SK-N-SH (cell line): Measurements from ENCODE around the gene ATP12A. TPM values are rescaled to one million over a fixed set of nuclear protein-coding genes. Genes with fewer than 3 reads are reported as not detected.

ENCODE experiments used
- CTCF ChIA-PET: fragments of 300-600, 350-600 bp; formaldehyde crosslinking; extraction: SDS; loops from one replicate; lab custom pipeline; 2021; lab: Yijun Ruan, JAX
- POLR2A ChIA-PET: fragments of 350-600 bp; sonication (Branson Sonifier 250); formaldehyde crosslinking; extraction: SDS; loops from one replicate; lab custom pipeline; 2020; ENCODE audit warnings: antibody characterized with exemption, inconsistent platforms; lab: Yijun Ruan, JAX
- DNase-seq: peaks from one replicate; pipeline ENCODE4 v3.0.0; 2012
- H2AFZ ChIP-seq: fragments of 200-600 bp; sonication (generic); 2 replicates; pipeline ENCODE4 v1.8.1; 2016; ENCODE audit warnings: antibody characterized with exemption, mild to moderate bottlenecking, low read depth
- H3F3A ChIP-seq: fragments of 200-600 bp; sonication (generic); replicated peaks from 2 replicates; pipeline ENCODE3; 2016; ENCODE audit warnings: antibody characterized with exemption, mild to moderate bottlenecking; ENCODE audit not compliant: insufficient read depth
- H3K27ac ChIP-seq, 2 experiments: fragments of 200-500 bp in 1 of 2; fragments of 200-600 bp in 1 of 2; sonication (Bioruptor generic) in 1 of 2; sonication (generic), shearing (Covaris generic) in 1 of 2; 2 replicates each; pipeline versions ENCODE4 v1.5.1 to v1.6.1; 2014 to 2016; ENCODE audit warnings: low read depth in 2 of 2, inconsistent platforms in 1 of 2, low read length in 1 of 2, mild to moderate bottlenecking in 1 of 2, mixed read lengths in 1 of 2
- H3K27me3 ChIP-seq: fragments of 200-600 bp; sonication (generic), shearing (Covaris generic); 2 replicates; pipeline ENCODE4 v1.6.1; 2016; ENCODE audit warnings: mixed run types; ENCODE audit not compliant: insufficient read depth
- H3K36me3 ChIP-seq, 2 experiments: fragments of 200-500 bp in 1 of 2; fragments of 200-600 bp in 1 of 2; sonication (Bioruptor generic) in 1 of 2; sonication (generic) in 1 of 2; replicated peaks in 1 of 2; 2 replicates each; pipeline versions ENCODE3 to v1.5.1; 2014 to 2016; ENCODE audit warnings: low read length in 1 of 2, mild to moderate bottlenecking in 1 of 2; ENCODE audit not compliant: insufficient read depth in 2 of 2, control insufficient read depth in 1 of 2
- H3K4me1 ChIP-seq, 2 experiments: fragments of 200-500 bp in 1 of 2; fragments of 200-600 bp in 1 of 2; sonication (Bioruptor generic) in 1 of 2; sonication (generic), shearing (Covaris generic) in 1 of 2; 2 replicates each; pipeline versions ENCODE4 v1.5.1 to v1.6.1; 2014 to 2016; ENCODE audit warnings: low read depth in 1 of 2, low read length in 1 of 2, mixed run types in 1 of 2; ENCODE audit not compliant: insufficient read depth in 2 of 2, control insufficient read depth in 1 of 2
- H3K4me2 ChIP-seq: fragments of 200-600 bp; sonication (generic), shearing (Covaris generic); 2 replicates; pipeline ENCODE4 v1.6.1; 2017; ENCODE audit warnings: mixed run types
- H3K4me3 ChIP-seq, 2 experiments: fragments of 200-500 bp in 1 of 2; fragments of 200-600 bp in 1 of 2; sonication (Bioruptor generic) in 1 of 2; sonication (generic), shearing (Covaris generic) in 1 of 2; 2 replicates each; pipeline versions ENCODE4 v1.5.1 to v1.8.1; 2014 to 2016; ENCODE audit warnings: low read depth in 2 of 2, inconsistent platforms in 1 of 2, low read length in 1 of 2, mild to moderate bottlenecking in 1 of 2, mixed read lengths in 1 of 2, moderate library complexity in 1 of 2
- H3K79me2 ChIP-seq: fragments of 200-600 bp; sonication (generic); 2 replicates; pipeline ENCODE4 v1.8.1; 2017; ENCODE audit warnings: mild to moderate bottlenecking; ENCODE audit not compliant: insufficient read depth
- H3K9ac ChIP-seq: fragments of 200-600 bp; sonication (generic); 2 replicates; pipeline ENCODE4 v1.6.1; 2017; ENCODE audit warnings: mixed run types
- H3K9me2 ChIP-seq: fragments of 200-600 bp; sonication (generic); 2 replicates; pipeline ENCODE4 v1.6.1; 2017; ENCODE audit warnings: mixed run types
- H3K9me3 ChIP-seq: fragments of 200-600 bp; sonication (generic); 2 replicates; pipeline ENCODE4 v1.6.1; 2017; ENCODE audit warnings: mixed run types, mild to moderate bottlenecking, moderate library complexity
- H4K20me1 ChIP-seq: fragments of 200-600 bp; sonication (generic); 2 replicates; pipeline ENCODE4 v1.6.1; 2017; ENCODE audit warnings: mild to moderate bottlenecking, mixed run types; ENCODE audit not compliant: insufficient read depth
- CHD2 ChIP-seq: fragments of 150-350 bp; IDR thresholded peaks from 2 replicates; pipeline ENCODE4 v1.6.1; 2018; ENCODE audit warnings: low read length; ENCODE audit not compliant: partially characterized antibody
- CTCF ChIP-seq: fragments of 200-600 bp; sonication (generic); IDR thresholded peaks from 2 replicates; pipeline ENCODE4 v1.6.1; 2017; ENCODE audit warnings: antibody characterized with exemption, mild to moderate bottlenecking, moderate library complexity
- ELF1 ChIP-seq: IDR thresholded peaks from 2 replicates; pipeline ENCODE4 v1.4.0; 2012
- EZH2phosphoT487 ChIP-seq: fragments of 200-600 bp; sonication (generic); IDR thresholded peaks from 2 replicates; pipeline ENCODE4 v1.6.1; 2017; ENCODE audit warnings: low read depth, mixed run types, mild to moderate bottlenecking, antibody characterized with exemption, moderate library complexity, borderline replicate concordance
- FOSL2 ChIP-seq: IDR thresholded peaks from 2 replicates; pipeline ENCODE4 v1.4.0; 2012; ENCODE audit warnings: low read depth, mild to moderate bottlenecking, moderate library complexity, borderline replicate concordance
- FOXJ3 ChIP-seq: sonication (generic); formaldehyde crosslinking; IDR thresholded peaks from 2 replicates; pipeline ENCODE4 v1.5.1; 2020; ENCODE audit warnings: mild to moderate bottlenecking, missing genetic modification reagents
- GATA2 ChIP-seq: sonication (generic); formaldehyde crosslinking; IDR thresholded peaks from 2 replicates; pipeline ENCODE4 v1.5.0; 2020; ENCODE audit warnings: mild to moderate bottlenecking, missing genetic modification reagents
- IRF3 ChIP-seq: fragments of 150-350 bp; IDR thresholded peaks from 2 replicates; pipeline ENCODE4 v1.6.1; 2016; ENCODE audit warnings: mild to moderate bottlenecking, low read depth, low read length
- MEF2A ChIP-seq: IDR thresholded peaks from 2 replicates; pipeline ENCODE4 v1.4.0; 2012; ENCODE audit warnings: low read depth, borderline replicate concordance
- NFIC ChIP-seq: IDR thresholded peaks from 2 replicates; pipeline ENCODE4 v1.4.0; 2012; ENCODE audit warnings: borderline replicate concordance
- NRF1 ChIP-seq: IDR thresholded peaks from 2 replicates; pipeline ENCODE4 v1.6.1; 2012; ENCODE audit warnings: low read depth, mild to moderate bottlenecking, low read length
- PBX3 ChIP-seq: IDR thresholded peaks from 2 replicates; pipeline ENCODE4; 2012
- RCOR1 ChIP-seq: fragments of 150-350 bp; IDR thresholded peaks from 2 replicates; pipeline ENCODE4 v1.6.1; 2017; ENCODE audit warnings: antibody characterized with exemption, low read length
- RXRA ChIP-seq: IDR thresholded peaks from 2 replicates; pipeline ENCODE4 v1.4.0; 2012; ENCODE audit warnings: low read depth, mild to moderate bottlenecking, borderline replicate concordance
- SMC3 ChIP-seq: IDR thresholded peaks from 2 replicates; pipeline ENCODE4 v1.6.1; 2012; ENCODE audit warnings: low read depth, low read length, improper control_type of control experiment
- TCF12 ChIP-seq: IDR thresholded peaks from 2 replicates; pipeline ENCODE4 v1.4.0; 2012
- TEAD4 ChIP-seq: IDR thresholded peaks from 2 replicates; pipeline ENCODE4 v1.4.0; 2012; ENCODE audit warnings: mild to moderate bottlenecking, borderline replicate concordance; ENCODE audit not compliant: insufficient read depth
- USF1 ChIP-seq: IDR thresholded peaks from 2 replicates; pipeline ENCODE4 v1.4.0; 2012; ENCODE audit warnings: low read depth, borderline replicate concordance
- USF2 ChIP-seq: fragments of 150-350 bp; IDR thresholded peaks from 2 replicates; pipeline ENCODE4 v1.6.1; 2017; ENCODE audit warnings: antibody characterized with exemption, low read length, low read depth, borderline replicate concordance
- YY1 ChIP-seq: IDR thresholded peaks from 2 replicates; pipeline ENCODE4 v1.4.0; 2012; ENCODE audit warnings: low read depth, mild to moderate bottlenecking
- WGBS: methylation state at CpG from one replicate; pipeline ENCODE4 v1.1.6; 2017; ENCODE audit warnings: low lambda C conversion rate; 5-methylcytosine and 5-hydroxymethylcytosine counted together
- polyA plus RNA-seq, 3 experiments: library from polyadenylated mRNA; depleted of rRNA; stranded (reverse); fragments of >200 nt; gene quantifications; 2 replicates each; pipeline ENCODE4 v1.2.3, GENCODE V29; 2012

ATP12A gene
- polyA plus RNA-seq, 1 of the 3 experiments (the other 2 are of a cell fraction): not detected

- POLR2A ChIA-PET: no interaction called here
- H3K27ac ChIP-seq: no peak overlapping the region
- TF ChIP-seq PBX3: no peak
- no peak for TF ChIP-seq IRF3
- no peak for TF ChIP-seq YY1
- no peak for TF ChIP-seq RCOR1
- no peak for TF ChIP-seq TCF12
- no peak for TF ChIP-seq EZH2phosphoT487
- no peak for TF ChIP-seq SMC3
- no peak for TF ChIP-seq USF1
- no peak for TF ChIP-seq MEF2A
- no peak for TF ChIP-seq RXRA
- TF ChIP-seq NRF1: no peak
- TF ChIP-seq ELF1: no peak
- no peak for TF ChIP-seq GATA2
- no peak for TF ChIP-seq TEAD4
- TF ChIP-seq CHD2: no peak
- no peak for TF ChIP-seq FOSL2
- TF ChIP-seq FOXJ3: no peak
- TF ChIP-seq CTCF: no peak
- no peak for TF ChIP-seq NFIC
- no peak for TF ChIP-seq USF2
- DNase-seq: no peak
- no peak overlapping the region for H3K4me3 ChIP-seq
- no peak overlapping the region for H3K9ac ChIP-seq
- no peaks in the 10 kb centered on the region; the same call in 1 of the 2 replicates for H3K27me3 ChIP-seq
- H4K20me1 ChIP-seq: no peaks in the 10 kb centered on the region
- H3K9me3 ChIP-seq: no peaks in the 10 kb centered on the region
- H3K4me2 ChIP-seq: no peak overlapping the region
- no peaks in the 10 kb centered on the region for H3K36me3 ChIP-seq
- H2AFZ ChIP-seq: no peak overlapping the region
- WGBS: 68% methylated on average over 5 of the region's 23 CpGs
- H3K79me2 ChIP-seq: no peaks in the 10 kb centered on the region
- H3F3A ChIP-seq: no peaks in the 10 kb centered on the region
- no peaks in the 10 kb centered on the region for H3K4me1 ChIP-seq
- H3K9me2 ChIP-seq: no peaks in the 10 kb centered on the region
- CTCF ChIA-PET: no interaction called here
Observed at GRCh38 chr13:24638096-24638495, 42.1 kb upstream of the ATP12A start.
